K562 (cell line): ENCODE measurements around the gene SLC35B4. TPM values are rescaled to one million over a fixed set of nuclear protein-coding genes. Genes with fewer than 3 reads are reported as not detected.
A peak's percentile ranks its signal among the peaks of the same experiment; 100 is the strongest.

ENCODE experiments used
- CC2D1A ChIP-seq: fragments of 450-650 bp; IDR thresholded peaks from 2 replicates; pipeline ENCODE4 v1.6.1; 2017; ENCODE audit warnings: mild to moderate bottlenecking
- E2F6 ChIP-seq, 2 experiments: IDR thresholded peaks; 2 replicates each; pipeline ENCODE4 v1.6.1; 2011; ENCODE audit warnings: borderline replicate concordance in 1 of 2, control low read depth in 1 of 2, low read depth in 1 of 2, low read length in 1 of 2, mild to moderate bottlenecking in 1 of 2, mixed read lengths in 1 of 2, moderate library complexity in 1 of 2; ENCODE audit not compliant: insufficient read depth in 1 of 2, insufficient read length in 1 of 2, poor library complexity in 1 of 2, severe bottlenecking in 1 of 2; ENCODE audit errors: extremely low read depth in 1 of 2
- ELF4 ChIP-seq: fragments of 450-650 bp; formaldehyde crosslinking; IDR thresholded peaks from 2 replicates; pipeline ENCODE4 v1.4.0; 2022; ENCODE audit warnings: missing genetic modification characterization
- FOS ChIP-seq: IDR thresholded peaks from 3 replicates; pipeline ENCODE4 v1.6.1; 2011; ENCODE audit not compliant: insufficient read length; ENCODE audit errors: extremely low read depth
- HLTF ChIP-seq: fragments of 450-650 bp; IDR thresholded peaks from 2 replicates; pipeline ENCODE4 v1.6.1; 2016
- MXI1 ChIP-seq: IDR thresholded peaks from 2 replicates; pipeline ENCODE4 v1.6.1; 2011; ENCODE audit warnings: low read depth, mild to moderate bottlenecking, improper control_type of control experiment, low read length
- NFE2L1 ChIP-seq: fragments of 450-650 bp; IDR thresholded peaks from 2 replicates; pipeline ENCODE4 v1.6.1; 2016; ENCODE audit warnings: missing genetic modification characterization, low read depth, mild to moderate bottlenecking, missing compliant biosample characterization, moderate library complexity, borderline replicate concordance
- NFYB ChIP-seq: IDR thresholded peaks from 2 replicates; pipeline ENCODE4 v1.6.1; 2011; ENCODE audit warnings: mild to moderate bottlenecking, moderate library complexity; ENCODE audit not compliant: insufficient read length; ENCODE audit errors: extremely low read depth
- POLR2H ChIP-seq: IDR thresholded peaks from 2 replicates; pipeline ENCODE4 v1.6.1; 2016; ENCODE audit warnings: missing genetic modification characterization, low read depth, mild to moderate bottlenecking, control low read depth, missing compliant biosample characterization, moderate library complexity
- SRF ChIP-seq, 2 experiments: fragments of 250-450, 450-650 bp in 1 of 2; sonication (Bioruptor Pico) in 1 of 2; sonication (generic) in 1 of 2; formaldehyde crosslinking; IDR thresholded peaks; 2 replicates each; pipeline versions ENCODE4 v1.5.0 to v1.5.1; 2020 to 2022; ENCODE audit warnings: mild to moderate bottlenecking in 1 of 2, missing genetic modification reagents in 1 of 2
- STAG1 ChIP-seq: sonication (generic); formaldehyde crosslinking; IDR thresholded peaks from 2 replicates; pipeline ENCODE4 v1.5.0; 2020; ENCODE audit warnings: missing genetic modification reagents, borderline replicate concordance
- TCFL5 ChIP-seq: fragments of 250-450 bp; sonication (Bioruptor Pico); conservative IDR thresholded peaks from 2 replicates; pipeline ENCODE4 v1.6.1; 2021; ENCODE audit warnings: mild to moderate bottlenecking, moderate library complexity, matching md5 sums
- TEAD4 ChIP-seq, 2 experiments: sonication (generic) in 1 of 2; formaldehyde crosslinking in 1 of 2; IDR thresholded peaks; 2 replicates each; pipeline versions ENCODE4 v1.6.1 to v1.8.0; 2012 to 2022; ENCODE audit warnings: borderline replicate concordance in 1 of 2, inconsistent platforms in 1 of 2, low read length in 1 of 2, mild to moderate bottlenecking in 1 of 2, missing genetic modification reagents in 1 of 2
- WHSC1 ChIP-seq: IDR thresholded peaks from one replicate; pipeline ENCODE4 v1.6.1; 2012; ENCODE audit warnings: low read length, control low read depth, inconsistent platforms
- ZMIZ1 ChIP-seq, 2 experiments: fragments of 150-350 bp in 1 of 2; IDR thresholded peaks; 2 replicates each; pipeline ENCODE4 v1.6.1; 2012 to 2016; ENCODE audit warnings: low read depth in 2 of 2, low read length in 2 of 2, mild to moderate bottlenecking in 1 of 2, moderate library complexity in 1 of 2
- ZNF12 ChIP-seq: sonication (generic); formaldehyde crosslinking; IDR thresholded peaks from 2 replicates; pipeline ENCODE4 v1.4.0; 2020; ENCODE audit warnings: mild to moderate bottlenecking, missing genetic modification reagents
- ZNF518B ChIP-seq: fragments of 250-450 bp; sonication (Bioruptor Pico); IDR thresholded peaks from 2 replicates; pipeline ENCODE4 v1.5.0; 2021; ENCODE audit warnings: mild to moderate bottlenecking, moderate library complexity
- ZNF589 ChIP-seq: fragments of 200-800 bp; sonication (Bioruptor generic); IDR thresholded peaks from 2 replicates; pipeline ENCODE4 v1.6.1; 2016; ENCODE audit warnings: low read depth, missing genetic modification characterization, missing compliant biosample characterization
- polyA plus RNA-seq, 8 experiments: library from polyadenylated mRNA; depleted of rRNA in 4 of 8; stranded (reverse) in 5 of 8; unstranded in 3 of 8; fragments of >200 nt; fragmentation: Nextera tagmentation in 2 of 8; fragmentation: Illumina TruSeq in 1 of 8; extraction: Ambion mirVana in 2 of 8; extraction: Trizol in 1 of 8; gene quantifications; 2 replicates each; pipeline versions ENCODE4 v1.2.1 to v1.2.3, GENCODE V29; 2011 to 2014; ENCODE audit warnings: inconsistent platforms in 1 of 8, missing spikeins in 1 of 8
- total RNA-seq, 7 experiments: library from RNA; depleted of rRNA in 6 of 7; stranded (reverse); fragments of >200 nt in 6 of 7; fragmentation: Illumina TruSeq in 2 of 7; extraction: Trizol in 2 of 7; gene quantifications; 2 replicates each; pipeline versions ENCODE4 v1.2.1 to v1.2.3, GENCODE V29; 2011 to 2021; ENCODE audit warnings: low replicate concordance in 1 of 7

SLC35B4 gene
- total and polyA plus RNA-seq, 9 of the 15 experiments (the other 6 are each of a cell fraction or from before 2014, with no cell fraction given): 6.1 to 34.9 (median 17.6) TPM

- TF ChIP-seq ZNF518B (CRISPR knock-in tag) (no peak), NFE2L1 (tag) (no peak), FOS (no peak), E2F6 (IDR thresholded peaks at IDR 0.05; ENCODE audit: borderline replicate concordance in 1 of 2, extremely low read depth in 1 of 2, insufficient read depth in 1 of 2, insufficient read length in 1 of 2, low read depth in 1 of 2, low read length in 1 of 2, poor library complexity in 1 of 2, severe bottlenecking in 1 of 2) (peak in 1 of 2 experiments; percentile 42), POLR2H (tag) (no peak), ZNF589 (CRISPR knock-in tag) (no peak; the same call in 1 of the 2 replicates), CC2D1A (no peak), NFYB (no peak), TEAD4 (IDR thresholded peaks at IDR 0.05; ENCODE audit: low read length) (no peak), TEAD4 (CRISPR knock-in tag; IDR thresholded peaks at IDR 0.05; ENCODE audit: borderline replicate concordance) (no peak), SRF (CRISPR knock-in tag; IDR thresholded peaks at IDR 0.05) (peak in 1 of 2 experiments; percentile 60; a peak in 1 of 4 replicates), ZMIZ1 (IDR thresholded peaks at IDR 0.05; ENCODE audit: low read depth in 2 of 2, low read length in 2 of 2) (peak; percentile 30 to 59; a peak in 2 of 4 replicates), MXI1 (peak; percentile 76), HLTF (peak; percentile 78; the same call in 1 of the 2 replicates), ELF4 (CRISPR knock-in tag) (no peak), STAG1 (CRISPR knock-in tag) (no peak; the same call in 1 of the 2 replicates), TCFL5 (CRISPR knock-in tag) (no peak), ZNF12 (CRISPR knock-in tag) (peak; percentile 83), WHSC1 (peak; percentile 17)
These were observed at the start of gene SLC35B4 (continued) for GRCh38 chr7:134316539-134317344.
